ENCODE measurements around the gene MARCO.

DNA sequence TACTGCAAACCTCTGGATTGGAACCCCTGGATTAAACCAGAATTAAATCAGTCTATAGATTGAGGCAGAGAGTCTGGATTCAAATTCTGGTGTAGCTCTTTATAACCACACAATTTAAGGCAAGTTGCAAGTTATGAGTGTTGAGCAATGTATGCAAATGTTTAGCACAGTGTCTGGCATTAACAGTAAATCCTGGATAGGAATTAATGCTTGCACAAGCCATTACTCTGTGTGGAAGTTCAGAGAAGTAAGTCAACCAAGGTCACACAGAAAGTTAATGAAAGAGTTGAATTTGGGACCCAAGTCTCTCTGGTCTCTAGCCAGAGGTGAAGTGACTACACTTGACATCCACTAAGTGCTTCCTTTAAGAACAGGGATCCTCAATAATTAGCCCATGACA, 2.0 kb upstream of the MARCO start:
- TF ChIP-seq, protein P1, sequence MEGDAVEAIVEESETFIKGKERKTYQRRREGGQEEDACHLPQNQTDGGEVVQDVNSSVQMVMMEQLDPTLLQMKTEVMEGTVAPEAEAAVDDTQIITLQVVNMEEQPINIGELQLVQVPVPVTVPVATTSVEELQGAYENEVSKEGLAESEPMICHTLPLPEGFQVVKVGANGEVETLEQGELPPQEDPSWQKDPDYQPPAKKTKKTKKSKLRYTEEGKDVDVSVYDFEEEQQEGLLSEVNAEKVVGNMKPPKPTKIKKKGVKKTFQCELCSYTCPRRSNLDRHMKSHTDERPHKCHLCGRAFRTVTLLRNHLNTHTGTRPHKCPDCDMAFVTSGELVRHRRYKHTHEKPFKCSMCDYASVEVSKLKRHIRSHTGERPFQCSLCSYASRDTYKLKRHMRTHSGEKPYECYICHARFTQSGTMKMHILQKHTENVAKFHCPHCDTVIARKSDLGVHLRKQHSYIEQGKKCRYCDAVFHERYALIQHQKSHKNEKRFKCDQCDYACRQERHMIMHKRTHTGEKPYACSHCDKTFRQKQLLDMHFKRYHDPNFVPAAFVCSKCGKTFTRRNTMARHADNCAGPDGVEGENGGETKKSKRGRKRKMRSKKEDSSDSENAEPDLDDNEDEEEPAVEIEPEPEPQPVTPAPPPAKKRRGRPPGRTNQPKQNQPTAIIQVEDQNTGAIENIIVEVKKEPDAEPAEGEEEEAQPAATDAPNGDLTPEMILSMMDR (IDR thresholded peaks at IDR 0.05) = no peak
- TF ChIP-seq POLR2A (IDR thresholded peaks at IDR 0.05) = no peak
